Measurements from ENCODE around the gene FBLN2. TPM values are rescaled to one million over a fixed set of nuclear protein-coding genes. Genes with fewer than 3 reads are reported as not detected.

Gene FBLN2
- polyA plus RNA-seq, 1 donor (not counting 4 experiments of a cell fraction or from before 2014, with no cell fraction given), result 0.72 TPM

DNA sequence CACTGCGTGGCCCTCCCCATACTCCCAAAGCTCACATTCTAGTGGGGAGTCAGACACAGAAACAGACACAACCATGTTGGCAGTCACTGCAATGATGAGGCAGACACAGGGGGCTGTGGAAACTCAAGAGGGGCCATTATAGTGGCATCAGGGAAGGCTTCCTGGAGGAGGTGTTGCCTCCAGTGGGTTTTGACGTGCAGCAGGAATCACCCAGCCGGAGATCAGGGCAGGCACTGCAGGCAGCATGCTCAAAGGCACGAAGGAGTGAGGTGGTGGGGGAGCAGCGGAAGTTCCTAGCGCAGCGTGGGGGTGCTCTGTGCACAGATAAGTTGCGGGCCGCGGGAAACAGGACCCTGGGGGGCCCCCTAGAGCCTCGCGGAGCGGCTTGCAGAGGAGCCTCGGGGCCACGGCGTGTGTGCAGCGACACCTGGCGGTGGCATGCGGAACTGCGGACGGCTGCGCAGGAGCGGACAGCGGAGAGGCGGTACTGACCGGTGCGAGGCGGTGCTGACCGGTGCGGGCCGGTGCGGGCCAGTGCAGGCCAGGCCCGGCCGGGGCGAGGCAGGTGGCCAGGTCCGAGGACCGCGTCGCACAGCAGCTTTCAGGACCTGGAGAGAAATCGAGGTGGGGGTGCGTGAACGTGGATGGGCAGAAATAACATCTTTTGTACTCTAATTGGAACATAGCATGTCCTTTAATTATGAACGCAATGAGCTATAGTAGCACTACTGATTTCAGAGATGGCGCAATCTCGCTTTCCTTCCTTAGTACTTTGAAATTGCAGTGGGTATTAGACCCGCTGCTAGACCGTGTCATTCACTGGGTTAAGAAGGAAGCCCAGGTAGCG, 101.5 kb downstream of the FBLN2 start:
- H3K27me3 ChIP-seq (ENCODE audit: control insufficient read depth, extremely low read depth, insufficient read depth, low read length), result no peaks in the 10 kb centered on the region
- peak overlapping the region; percentile 2 for H3K4me2 ChIP-seq (ENCODE audit: control insufficient read depth, extremely low read depth, insufficient read depth, low read depth, low read length)
- no peaks in the 10 kb centered on the region for H3K36me3 ChIP-seq (ENCODE audit: control insufficient read depth in 2 of 2, extremely low read depth in 1 of 2, insufficient read depth in 2 of 2, low read length in 2 of 2)
- no peak overlapping the region for H3K4me3 ChIP-seq (ENCODE audit: control insufficient read depth in 2 of 3, extremely low read depth in 1 of 3, insufficient read depth in 2 of 3, low read depth in 1 of 3, low read length in 3 of 3)
- dilution Hi-C loops (cut with MboI; ENCODE audit: extremely low pct_ligation_motif_present, low sequenced_read_pairs), result no loop called here
- H3K4me1 ChIP-seq (ENCODE audit: control insufficient read depth, extremely low read depth, insufficient read depth, low read length), result peaks cover 34% of the 10 kb centered on the region
- TF ChIP-seq EZH2 (IDR thresholded peaks at IDR 0.05; ENCODE audit: low read length) (no peak), CTCF (optimal IDR thresholded peaks at IDR 0.05 in 1 of 3, IDR thresholded peaks at IDR 0.05 in 1 of 3, conservative IDR thresholded peaks at IDR 0.05 in 1 of 3; ENCODE audit: extremely low read depth in 1 of 3, insufficient read depth in 2 of 3, low read length in 3 of 3) (peak in 2 of 3 experiments; percentile 93 to 100)
- FAIRE-seq, result no peak
- H3K79me2 ChIP-seq (ENCODE audit: control insufficient read depth, insufficient read depth, low read length), result no peaks in the 10 kb centered on the region
- no peak overlapping the region for H3K9ac ChIP-seq (ENCODE audit: control insufficient read depth, extremely low read depth, insufficient read depth, low read length)
- H3K27ac ChIP-seq (ENCODE audit: control insufficient read depth, insufficient read depth, low read length), result no peak overlapping the region
- no peaks in the 10 kb centered on the region for H3K9me3 ChIP-seq (ENCODE audit: control insufficient read depth, low read depth, low read length)
- H4K20me1 ChIP-seq (ENCODE audit: control insufficient read depth, extremely low read depth, insufficient read depth, low read length), result no peaks in the 10 kb centered on the region
- no peak for DNase-seq (ENCODE audit: low read depth, low spot score)
- H3K9me1 ChIP-seq (ENCODE audit: control insufficient read depth, extremely low read depth, insufficient read depth, low read length), result no peaks in the 10 kb centered on the region
- no peak overlapping the region for H2AFZ ChIP-seq (ENCODE audit: control insufficient read depth, low read length)

- H3K9ac ChIP-seq (ENCODE audit: control insufficient read depth, extremely low read depth, insufficient read depth, low read length), result no peak overlapping the region
- TF ChIP-seq CTCF (optimal IDR thresholded peaks at IDR 0.05 in 1 of 3, IDR thresholded peaks at IDR 0.05 in 1 of 3, conservative IDR thresholded peaks at IDR 0.05 in 1 of 3; ENCODE audit: extremely low read depth in 1 of 3, insufficient read depth in 2 of 3, low read length in 3 of 3) (no peak), EZH2 (IDR thresholded peaks at IDR 0.05; ENCODE audit: low read length) (no peak)
- no peaks in the 10 kb centered on the region for H3K36me3 ChIP-seq (ENCODE audit: control insufficient read depth in 2 of 2, extremely low read depth in 1 of 2, insufficient read depth in 2 of 2, low read length in 2 of 2)
- no peaks in the 10 kb centered on the region for H3K79me2 ChIP-seq (ENCODE audit: control insufficient read depth, insufficient read depth, low read length)
- H3K27ac ChIP-seq (ENCODE audit: control insufficient read depth, insufficient read depth, low read length), result no peak overlapping the region
- no peaks in the 10 kb centered on the region for H3K27me3 ChIP-seq (ENCODE audit: control insufficient read depth, extremely low read depth, insufficient read depth, low read length)
- no peaks in the 10 kb centered on the region for H3K9me1 ChIP-seq (ENCODE audit: control insufficient read depth, extremely low read depth, insufficient read depth, low read length)
- dilution Hi-C loops (cut with MboI; ENCODE audit: extremely low pct_ligation_motif_present, low sequenced_read_pairs), result no loop called here
- no peaks in the 10 kb centered on the region for H4K20me1 ChIP-seq (ENCODE audit: control insufficient read depth, extremely low read depth, insufficient read depth, low read length)
- no peak overlapping the region for H3K4me3 ChIP-seq (ENCODE audit: control insufficient read depth in 2 of 3, extremely low read depth in 1 of 3, insufficient read depth in 2 of 3, low read depth in 1 of 3, low read length in 3 of 3)
- H3K4me1 ChIP-seq (ENCODE audit: control insufficient read depth, extremely low read depth, insufficient read depth, low read length), result peaks cover 34% of the 10 kb centered on the region
- FAIRE-seq (no peak), DNase-seq (ENCODE audit: low read depth, low spot score) (no peak)
- no peaks in the 10 kb centered on the region for H3K9me3 ChIP-seq (ENCODE audit: control insufficient read depth, low read depth, low read length)
- no peak overlapping the region for H2AFZ ChIP-seq (ENCODE audit: control insufficient read depth, low read length)
- no peak overlapping the region for H3K4me2 ChIP-seq (ENCODE audit: control insufficient read depth, extremely low read depth, insufficient read depth, low read depth, low read length)
Measured at GRCh38 chr3:13651057-13651400, 102.1 kb downstream of the FBLN2 start.

Measured in keratinocyte (primary cell).